Left renal cortex interstitium (tissue), 4 donors: Measurements from ENCODE around the gene DPM2. TPM values are rescaled to one million over a fixed set of nuclear protein-coding genes. Genes with fewer than 3 reads are reported as not detected.
A peak's percentile ranks its signal among the peaks of the same experiment; 100 is the strongest.

Experiments
- DNase-seq, 4 donors: peaks; one replicate each; pipeline ENCODE4 v3.0.0-alpha.2; 2013; ENCODE audit warnings: low read depth in 4 of 4, low spot score in 2 of 4, missing footprints in 1 of 4
- polyA plus RNA-seq, 4 donors: library from polyadenylated mRNA; unstranded; fragments of 120-200 nt; gene quantifications; one replicate each; pipeline ENCODE4 v1.2.1, GENCODE V29; 2013; ENCODE audit not compliant: insufficient read length in 4 of 4

Gene DPM2, protein sequence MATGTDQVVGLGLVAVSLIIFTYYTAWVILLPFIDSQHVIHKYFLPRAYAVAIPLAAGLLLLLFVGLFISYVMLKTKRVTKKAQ
- 10 to 100 TPM; 35.4 to 42.3 (median 37.2) TPM for polyA plus RNA-seq

DNA sequence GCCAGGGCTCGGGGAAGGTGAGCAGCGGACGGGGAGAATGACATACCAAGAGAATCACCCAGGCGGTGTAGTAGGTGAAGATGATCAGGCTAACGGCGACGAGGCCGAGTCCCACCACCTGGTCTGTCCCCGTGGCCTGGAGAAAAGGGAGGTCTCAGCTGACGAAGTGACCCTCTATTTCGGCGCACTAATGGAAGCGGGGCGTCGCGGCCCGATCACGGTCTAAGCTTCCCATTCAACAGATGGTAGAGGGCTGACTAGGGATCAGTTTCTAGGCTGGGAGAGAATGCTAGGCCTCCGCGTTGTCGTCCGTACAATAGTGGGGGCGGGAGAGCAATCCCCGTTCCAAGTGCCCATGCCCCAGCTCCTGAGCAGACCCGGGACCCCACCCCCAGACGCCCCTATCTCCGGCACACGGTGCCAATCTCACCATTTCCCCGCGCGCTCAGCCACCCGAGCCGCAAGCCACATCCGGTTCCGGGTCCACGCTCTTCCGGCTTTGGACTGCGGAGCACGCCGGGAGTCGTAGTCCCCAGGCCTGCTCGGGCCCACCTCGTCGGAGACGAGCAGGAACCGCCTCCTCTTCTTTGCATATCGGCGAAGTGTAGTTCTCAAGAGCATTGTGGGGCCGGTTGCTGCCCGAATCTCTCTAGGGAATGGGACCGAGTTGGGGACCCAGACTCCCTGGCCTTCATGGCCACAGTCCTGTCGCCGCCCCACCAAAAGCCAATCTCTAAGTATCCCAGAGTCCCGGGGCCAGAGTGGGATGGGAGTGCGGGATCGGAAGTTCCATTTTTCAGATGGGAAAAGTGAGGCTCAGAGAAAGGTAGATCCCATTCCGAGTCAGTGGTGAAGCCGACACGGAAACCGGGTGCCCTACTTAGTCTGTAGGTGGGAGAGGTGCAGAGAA, at the start of gene DPM2:
TSS of gene DPM2 (minus strand) at position 467 of the 910 bp plus-strand sequence. CDS start at position 433, 34 bp downstream.
- DNase-seq = peak in 2 of 4 donors; percentile 75 to 79

DNA sequence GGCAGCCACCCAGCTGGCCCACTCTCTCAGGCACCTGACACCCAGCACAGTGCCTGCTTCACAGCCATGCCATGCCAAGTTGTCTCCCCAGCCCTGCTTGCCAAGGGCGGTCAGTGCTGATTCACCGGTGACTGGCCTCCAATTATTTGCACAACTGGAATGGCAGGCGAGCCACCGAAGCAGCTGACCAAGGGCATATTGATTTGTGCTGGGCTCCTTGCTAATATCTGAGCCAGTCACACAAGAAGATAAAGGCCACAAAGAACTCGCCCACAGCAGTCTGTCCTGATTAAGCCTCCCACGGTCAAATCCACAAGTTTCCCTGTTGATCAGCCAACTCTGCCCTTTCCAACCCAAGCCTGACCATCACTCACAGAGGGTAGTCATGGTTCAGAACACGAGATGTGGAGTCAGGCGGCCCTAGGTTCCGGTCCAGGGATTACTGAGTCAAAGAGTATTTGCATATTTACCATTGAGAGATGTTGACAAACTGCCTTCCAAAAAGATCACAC, 49.5 kb upstream of the DPM2 start:
- DNase-seq = no peak

DNA sequence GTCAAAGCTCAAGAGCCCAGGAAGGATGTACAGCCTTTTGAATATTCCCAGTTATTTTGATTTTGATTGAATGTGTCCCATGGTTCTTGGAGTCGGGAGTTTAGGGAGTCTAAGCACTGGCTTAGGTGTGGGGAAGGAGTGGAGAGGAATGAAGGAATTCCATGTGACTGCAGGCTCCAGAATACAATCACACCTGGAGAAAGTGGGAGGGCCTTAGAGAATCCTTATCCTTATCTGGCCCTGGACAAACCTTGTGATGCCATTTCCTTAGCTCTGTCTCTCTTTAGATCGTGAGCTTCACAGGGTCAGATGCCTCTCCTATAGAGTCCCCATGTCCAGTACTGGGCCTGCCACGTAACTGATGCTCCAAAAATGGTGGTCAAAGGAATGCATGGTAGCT, 47.4 kb upstream of the DPM2 start:
- DNase-seq = no peak

DNA sequence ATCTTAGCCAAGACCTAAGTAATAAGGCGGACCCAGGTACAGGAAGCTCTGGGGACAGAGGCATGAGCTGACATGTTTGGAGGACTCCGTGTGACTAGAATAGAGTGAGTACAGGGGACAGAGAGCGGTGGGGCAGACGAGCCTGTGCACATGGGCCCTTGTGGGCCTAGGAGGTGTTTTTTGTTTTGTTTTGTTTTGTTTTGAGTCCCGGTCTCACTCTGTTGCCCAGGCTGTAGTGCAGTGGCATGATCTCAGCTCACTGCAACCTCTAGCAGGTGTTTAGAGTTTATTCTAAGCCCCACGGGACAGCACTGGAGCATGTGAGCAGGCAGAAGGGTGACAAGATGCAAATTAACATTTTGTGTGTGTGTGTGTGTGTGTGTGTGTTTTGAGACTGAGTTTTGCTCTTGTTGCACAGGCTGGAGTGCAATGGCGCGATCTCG, 46.2 kb upstream of the DPM2 start:
- DNase-seq = no peak

DNA sequence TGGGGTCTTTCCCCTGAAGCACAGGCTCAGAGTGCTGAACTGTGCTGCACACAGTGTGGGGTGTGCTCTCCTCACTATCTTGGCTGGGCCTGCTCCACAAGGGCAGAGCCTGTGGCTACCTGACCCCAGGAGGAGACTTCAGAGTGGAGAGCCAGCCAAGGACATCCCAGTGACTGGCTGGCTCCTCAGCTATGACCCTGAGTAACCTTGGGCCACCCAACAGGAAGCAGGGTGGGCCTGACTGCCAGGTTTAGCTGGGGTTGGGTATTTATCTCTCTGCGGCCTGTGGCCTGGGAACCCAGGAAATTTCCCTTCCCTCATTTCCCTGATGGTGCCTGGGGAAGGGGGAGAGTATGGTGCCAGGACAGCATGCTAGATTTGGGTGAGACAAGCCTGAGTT, 45.3 kb upstream of the DPM2 start:
- no peak for DNase-seq

DNA sequence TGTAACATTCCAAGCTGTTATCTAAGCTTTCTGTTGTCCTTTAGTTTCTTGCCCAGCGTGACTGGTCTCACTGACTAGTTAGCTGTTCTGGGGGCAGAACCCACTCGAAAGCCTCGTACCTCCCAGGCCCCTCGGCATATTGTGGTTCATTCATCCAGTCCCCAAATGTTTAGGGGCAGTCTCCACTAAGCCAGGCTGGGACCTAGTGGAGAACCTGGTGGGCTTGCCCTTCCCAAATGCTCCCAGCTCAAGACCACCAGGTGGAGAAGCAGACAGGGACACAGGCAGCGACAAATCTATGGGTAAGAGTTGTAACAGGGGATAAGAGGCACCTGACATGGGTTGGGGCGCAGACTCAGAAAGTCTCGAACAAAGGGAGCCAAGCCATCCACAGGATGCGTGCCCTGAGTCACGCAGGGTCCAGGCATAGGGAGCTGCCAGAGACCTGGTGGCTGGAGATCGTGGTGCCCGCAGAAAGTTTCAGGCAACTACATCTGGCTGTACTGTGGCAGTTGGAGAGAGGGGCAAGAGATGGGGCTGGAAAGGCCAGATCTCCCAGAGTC, 44.0 kb upstream of the DPM2 start:
- DNase-seq = no peak

DNA sequence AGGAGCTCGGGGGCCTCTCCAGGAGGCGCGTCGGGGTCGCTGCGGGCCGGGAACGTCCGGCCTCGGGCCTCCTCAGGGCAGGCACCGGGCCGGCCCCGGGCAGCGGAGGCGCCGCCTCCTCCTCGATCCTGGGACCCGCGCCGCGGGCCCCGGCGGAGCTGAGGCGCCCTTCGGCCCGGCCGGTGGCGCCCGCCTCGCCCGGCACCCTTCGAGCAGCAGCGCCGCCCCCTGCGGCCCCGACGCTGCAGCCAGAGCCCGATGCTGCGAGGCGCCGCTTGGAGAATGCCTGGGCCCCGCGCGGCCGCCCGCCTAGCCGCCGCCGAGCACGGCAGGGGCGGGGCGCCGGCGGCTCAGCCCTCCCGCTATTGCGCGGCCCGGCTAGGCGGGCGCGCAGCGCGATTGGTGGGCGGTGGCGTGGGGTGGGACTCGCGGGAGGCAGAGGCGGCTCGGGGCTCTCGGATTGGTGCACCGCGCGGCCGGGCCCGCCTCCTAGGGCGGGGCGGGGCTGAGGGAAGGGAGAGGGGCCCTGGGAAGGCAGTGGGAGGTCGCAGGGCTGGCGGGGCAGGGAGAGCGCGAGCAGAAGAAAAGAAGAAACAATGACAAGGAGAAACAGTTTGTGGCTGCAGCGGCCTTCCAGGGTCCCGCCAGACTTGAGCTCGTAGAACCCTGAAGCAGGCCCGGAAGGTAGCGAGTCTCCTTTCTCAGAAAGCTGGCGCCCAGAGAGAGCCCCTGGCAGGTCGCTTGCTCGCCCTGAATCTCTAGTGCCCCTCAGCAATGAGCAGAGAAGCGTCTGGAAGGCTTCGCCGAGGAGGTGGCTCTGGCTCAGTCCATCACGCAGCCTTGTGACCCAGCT, 43.3 kb upstream of the DPM2 start, which contains the start of gene EEIG1:
TSS of gene EEIG1 (minus strand) at position 284 of the 853 bp plus-strand sequence. CDS start 852 bp downstream, outside the sequence.
- peak; percentile 82 to 94 (median 88) for DNase-seq

DNA sequence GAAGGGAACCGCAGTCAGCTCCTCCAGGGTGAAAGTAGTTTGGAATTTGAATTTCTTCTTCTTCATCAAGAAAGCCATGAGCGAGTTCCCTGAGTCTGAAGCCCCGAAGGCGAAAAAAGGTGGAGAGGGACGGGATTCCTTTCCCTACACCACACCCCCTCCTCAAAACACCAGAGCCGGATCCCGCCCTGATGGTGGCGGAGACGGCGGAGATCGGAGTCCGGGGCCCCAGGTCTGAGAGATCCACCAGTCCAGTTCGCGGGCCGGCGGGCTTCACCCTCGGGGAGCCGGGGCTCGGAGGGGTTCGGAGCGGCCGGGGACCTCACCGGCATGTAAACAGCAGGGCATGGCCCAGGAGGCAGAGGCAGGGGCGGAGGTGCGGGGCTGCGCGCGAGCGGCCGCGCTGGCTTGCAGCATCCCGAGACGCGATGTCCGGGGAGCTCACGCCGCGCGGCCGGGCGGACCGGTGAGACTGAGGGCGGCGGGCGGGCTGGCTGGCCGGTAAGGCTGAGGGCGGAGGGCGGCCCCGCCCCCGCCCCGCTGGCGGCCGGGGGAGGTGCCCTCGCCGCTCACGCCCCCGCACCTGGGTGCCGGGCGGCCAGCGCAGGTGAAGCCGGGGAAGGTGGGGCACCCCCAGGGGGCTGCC, 42.5 kb upstream of the DPM2 start:
- DNase-seq = no peak

DNA sequence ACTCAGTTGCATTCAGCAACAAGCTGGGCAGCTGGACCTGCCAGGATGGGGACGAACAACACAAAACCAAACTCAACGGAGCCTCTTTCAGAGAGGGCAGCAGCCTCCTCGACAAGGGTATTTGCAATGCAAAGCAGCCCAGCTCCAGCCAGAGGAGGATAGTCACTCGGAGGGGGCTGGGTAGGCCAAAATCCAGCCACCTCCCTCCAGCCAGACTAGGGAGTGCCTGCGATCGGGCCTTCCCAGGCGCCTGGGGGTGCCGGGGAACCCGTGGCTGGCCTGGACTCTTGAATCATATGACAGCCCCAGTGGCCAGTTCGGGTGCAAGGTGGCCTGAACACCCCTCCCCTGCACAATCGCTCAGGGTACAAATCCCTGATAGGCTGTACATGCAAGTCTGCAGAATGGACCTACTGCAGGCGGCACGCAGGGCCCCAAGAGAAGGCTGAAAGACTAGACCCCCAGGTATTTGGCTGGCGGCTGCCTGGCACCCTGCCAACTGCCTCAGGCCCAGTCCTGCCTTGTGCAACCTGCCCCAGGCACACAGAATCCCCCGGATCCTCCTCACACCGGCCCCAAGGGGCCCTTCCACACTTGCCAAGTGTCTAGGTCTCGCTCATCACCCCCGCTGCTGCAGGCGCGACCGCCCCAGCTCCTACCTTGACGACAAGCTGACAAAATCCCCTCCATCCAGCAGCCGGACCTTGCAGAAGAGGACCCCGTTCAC, 41.8 kb upstream of the DPM2 start:
- DNase-seq = no peak

DNA sequence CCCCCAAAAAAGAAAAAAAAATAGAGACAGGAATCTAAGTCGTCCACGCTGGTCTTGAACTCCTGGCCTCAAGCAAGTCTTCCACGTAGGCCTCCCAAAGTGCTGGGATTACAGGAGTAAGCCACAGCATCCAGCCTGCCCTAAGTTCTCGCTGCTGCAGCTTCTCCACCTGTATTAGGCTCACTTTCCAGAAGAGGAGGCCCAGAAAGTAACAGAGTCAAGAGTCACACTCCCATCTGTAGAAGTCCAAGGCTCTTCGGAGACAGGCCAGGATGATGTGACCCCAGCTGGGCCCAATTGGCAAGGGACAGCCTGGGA, 41.3 kb upstream of the DPM2 start:
- DNase-seq = no peak

DNA sequence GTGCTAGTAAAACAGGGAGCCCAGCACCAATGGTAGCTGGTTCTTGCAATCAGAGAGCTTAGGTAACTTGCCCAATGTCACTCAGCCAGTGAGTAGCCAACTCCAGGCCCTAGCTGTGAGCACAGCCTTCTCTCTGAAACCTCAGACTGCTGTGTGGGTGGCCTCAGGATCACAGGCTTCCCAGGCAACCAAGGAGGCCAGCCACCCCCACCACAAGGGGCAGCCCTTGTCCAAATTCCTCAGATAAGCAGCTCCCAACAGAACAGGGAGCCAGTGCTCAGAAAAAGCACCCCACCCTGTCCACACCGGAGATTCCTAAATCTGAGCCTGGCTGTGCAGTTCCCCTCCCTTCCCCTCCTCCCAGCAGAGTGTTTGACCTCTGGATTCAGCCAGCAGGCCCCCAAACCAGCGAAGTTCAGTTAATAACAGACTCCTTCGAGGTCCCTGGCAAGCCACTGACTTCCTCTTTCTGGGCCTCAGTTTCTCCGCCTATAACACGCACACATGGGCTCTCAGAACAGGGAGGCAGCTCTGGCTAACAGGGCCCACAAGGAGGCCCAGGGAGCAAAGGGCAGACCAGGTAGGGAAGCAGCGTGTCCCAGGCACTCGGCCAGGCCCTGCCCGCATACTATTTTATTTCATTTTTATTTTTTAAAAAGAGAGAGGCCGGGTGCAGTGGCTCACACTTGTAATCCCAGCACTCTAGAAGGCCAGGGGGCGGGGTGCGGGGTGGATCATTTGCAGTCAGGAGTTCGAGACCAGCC, 40.4 kb upstream of the DPM2 start:
- no peak for DNase-seq

DNA sequence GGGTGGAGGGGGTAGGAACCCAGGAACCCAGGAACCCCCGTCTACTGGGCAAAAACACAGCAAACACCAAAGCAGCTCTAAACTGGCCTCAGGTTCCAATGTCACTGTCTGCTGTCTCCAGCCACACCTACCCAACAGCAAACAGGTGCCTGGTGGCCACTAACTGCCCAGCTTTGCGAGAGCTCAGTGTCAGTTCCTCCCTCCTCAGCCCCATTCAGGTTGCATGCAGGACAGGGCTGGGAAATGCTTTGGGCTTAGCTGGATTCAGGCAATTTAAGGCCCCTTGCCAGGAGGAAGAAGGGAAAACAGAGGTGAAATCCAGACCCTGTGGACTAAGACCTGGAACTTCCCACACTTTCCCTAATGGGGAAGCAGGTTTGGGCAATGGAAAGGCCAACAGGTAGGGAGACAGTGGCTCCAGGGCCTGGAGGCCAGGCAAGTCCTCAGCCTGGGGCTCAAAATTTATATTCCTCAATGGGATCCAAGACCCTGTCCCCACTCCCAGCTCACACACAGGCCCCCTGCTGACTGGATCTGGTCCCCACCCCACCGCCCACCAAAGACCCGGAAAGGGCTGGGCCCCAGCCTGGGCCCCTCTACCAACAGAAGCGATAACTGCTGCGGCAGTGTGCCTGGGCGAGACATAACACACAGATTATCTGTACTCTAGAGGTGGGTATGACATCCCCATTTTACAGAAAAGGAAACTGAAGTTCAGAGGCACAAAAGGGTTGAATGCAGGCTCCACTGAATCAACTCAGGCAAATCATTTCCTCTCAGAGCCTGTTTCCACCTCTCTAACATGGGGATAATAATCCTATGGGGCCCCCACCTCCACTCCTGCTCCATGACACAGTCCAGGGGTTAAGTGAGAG, 39.6 kb upstream of the DPM2 start:
- DNase-seq = no peak

DNA sequence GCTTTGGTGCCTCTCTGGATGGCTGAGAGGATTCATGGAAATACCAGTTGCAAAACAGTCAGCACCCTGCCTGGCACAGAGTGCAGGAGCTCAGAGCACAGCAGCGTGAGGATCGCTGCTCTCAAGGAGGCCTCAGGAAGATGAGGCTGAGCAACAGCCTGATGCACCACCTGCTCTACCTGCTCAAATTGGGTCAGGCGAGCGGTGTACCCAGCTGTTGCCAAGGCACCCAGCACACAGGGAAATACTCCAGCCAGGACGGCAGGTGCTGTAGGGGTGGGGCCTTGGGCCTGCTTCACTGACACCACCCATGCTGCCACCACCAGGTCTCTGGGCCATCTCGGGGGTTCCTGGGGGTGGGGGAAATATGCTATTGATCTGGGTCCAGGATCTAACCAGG, 38.8 kb upstream of the DPM2 start:
- no peak for DNase-seq

DNA sequence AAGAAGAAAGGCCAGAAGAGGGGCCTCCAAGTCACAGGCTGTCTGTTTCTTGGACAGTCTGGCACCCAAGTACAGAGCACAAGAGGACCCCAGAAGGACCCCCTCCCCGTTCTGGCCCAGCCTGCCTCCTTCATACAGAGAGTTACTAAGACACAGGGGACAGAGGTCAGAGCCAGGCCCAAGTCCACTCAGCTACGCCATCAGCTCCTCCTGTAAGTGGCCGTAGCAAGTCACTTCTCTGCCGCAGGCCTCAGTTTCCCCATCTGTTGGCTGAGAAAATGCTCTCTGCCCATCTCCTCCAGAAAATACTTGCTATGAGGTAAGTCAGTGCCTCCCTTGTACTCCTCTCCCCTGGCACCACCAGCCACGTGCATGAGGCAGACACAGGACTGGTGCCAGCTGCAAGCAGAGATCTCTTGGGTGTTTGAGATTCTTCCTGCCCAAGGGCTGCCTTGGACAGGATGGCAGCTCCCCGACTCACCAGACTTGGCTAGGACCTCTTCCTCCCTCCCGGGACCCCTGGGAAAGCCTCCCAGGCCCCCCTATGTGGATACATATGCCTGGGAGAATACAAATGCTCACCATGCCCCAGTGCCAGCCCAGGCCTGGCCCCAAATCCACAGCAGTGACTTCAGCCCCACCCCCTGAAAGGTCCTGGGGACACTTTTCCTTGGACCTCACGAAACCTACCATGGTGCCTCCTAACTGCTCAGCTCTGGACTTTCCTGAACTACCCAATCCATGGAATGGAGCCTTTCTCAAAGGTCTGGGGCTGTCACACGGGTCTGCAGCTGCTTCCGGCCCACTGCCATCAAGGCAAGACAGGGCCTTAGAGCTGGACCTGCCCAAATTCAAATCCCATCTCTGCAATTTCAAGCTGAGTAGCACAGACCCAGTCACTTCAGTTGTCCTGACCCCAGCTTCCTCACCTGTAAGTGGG, 38.0 kb upstream of the DPM2 start:
- DNase-seq = no peak

DNA sequence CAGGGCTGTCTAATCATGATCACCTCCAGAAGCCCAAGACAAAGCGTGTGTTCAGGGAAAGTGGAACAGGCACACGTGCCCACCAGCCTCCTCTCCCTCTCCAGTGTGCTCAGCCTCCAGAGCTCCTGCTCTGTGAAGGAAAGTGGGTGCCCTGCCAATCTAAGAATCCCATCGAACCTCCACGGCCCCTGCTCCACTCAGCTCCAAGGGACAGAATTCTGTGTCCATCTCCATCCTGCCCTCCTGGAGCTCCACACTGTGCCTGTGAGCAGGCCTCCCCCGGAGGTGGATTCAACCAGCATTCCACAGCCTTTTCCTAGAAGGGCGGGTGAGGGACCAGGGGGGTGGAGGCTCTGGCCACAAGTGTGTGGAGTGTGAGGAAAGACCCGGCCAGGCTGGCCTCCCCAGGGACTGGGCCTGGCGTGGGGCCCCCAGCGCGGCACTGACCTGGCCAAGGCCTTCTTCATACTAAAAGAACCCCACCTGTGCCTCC, 37.2 kb upstream of the DPM2 start:
- DNase-seq = no peak

DNA sequence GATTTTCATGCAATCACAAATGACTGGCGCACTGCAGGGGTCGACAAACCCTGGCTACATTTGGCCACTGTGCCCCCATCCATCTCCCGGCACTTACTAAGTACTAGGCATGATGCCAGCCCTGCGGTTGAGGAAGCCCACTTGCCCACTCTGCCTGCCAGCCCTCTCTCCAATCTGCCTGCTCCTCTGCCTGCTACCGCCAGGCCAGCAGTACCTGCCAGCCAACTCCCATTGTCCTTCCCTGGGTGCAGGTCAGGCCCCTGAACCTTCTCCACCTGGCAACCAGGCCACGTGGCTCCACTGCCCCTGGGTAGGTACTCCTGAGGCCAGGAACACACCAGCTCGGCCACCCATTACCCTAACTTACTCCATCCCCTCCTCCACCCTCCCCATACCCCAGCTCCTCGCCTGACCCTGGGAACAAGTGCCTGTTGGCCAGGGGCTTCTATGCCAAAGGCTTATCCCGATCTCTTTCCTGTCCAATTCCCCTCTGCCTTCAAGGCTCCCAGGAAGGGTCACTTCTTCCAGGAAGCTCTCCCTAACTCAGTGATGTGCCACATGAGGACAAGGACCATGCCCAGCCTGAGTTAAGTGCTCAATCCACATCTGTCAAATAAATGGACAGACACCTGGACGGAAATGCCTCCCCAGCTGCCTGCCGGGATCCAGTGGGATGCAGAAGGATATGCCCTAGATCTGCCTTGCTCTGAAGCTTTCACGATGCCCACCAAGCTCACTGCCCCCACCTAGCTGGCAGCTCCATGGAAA, 36.5 kb upstream of the DPM2 start:
- DNase-seq = no peak
